Retinal pigment epithelial cell (primary cell): Measurements from ENCODE around the gene ITGA2B.

Source experiments
- DNase-seq: peaks from one replicate; pipeline ENCODE4 v3.0.0-alpha.2; 2010; ENCODE audit warnings: low read depth
- H3K4me3 ChIP-seq: 2 replicates; pipeline ENCODE4 v1.5.1; 2011; ENCODE audit warnings: mild to moderate bottlenecking, low read length, control low read depth, moderate library complexity
- TF ChIP-seq, protein P1 (sequence below): conservative IDR thresholded peaks from 2 replicates; pipeline ENCODE4 v1.5.1; 2011; ENCODE audit warnings: low read depth, low read length, control low read depth, inconsistent platforms

ITGA2B gene

GRCh38 chr17:44389281-44389680 lies at the start of gene ITGA2B:
ITGA2B (minus strand) TSS chr17:44389649; CDS start chr17:44389473, 176 bp downstream.
- TF ChIP-seq, protein P1, sequence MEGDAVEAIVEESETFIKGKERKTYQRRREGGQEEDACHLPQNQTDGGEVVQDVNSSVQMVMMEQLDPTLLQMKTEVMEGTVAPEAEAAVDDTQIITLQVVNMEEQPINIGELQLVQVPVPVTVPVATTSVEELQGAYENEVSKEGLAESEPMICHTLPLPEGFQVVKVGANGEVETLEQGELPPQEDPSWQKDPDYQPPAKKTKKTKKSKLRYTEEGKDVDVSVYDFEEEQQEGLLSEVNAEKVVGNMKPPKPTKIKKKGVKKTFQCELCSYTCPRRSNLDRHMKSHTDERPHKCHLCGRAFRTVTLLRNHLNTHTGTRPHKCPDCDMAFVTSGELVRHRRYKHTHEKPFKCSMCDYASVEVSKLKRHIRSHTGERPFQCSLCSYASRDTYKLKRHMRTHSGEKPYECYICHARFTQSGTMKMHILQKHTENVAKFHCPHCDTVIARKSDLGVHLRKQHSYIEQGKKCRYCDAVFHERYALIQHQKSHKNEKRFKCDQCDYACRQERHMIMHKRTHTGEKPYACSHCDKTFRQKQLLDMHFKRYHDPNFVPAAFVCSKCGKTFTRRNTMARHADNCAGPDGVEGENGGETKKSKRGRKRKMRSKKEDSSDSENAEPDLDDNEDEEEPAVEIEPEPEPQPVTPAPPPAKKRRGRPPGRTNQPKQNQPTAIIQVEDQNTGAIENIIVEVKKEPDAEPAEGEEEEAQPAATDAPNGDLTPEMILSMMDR = no peak
- no peak within 1 kb of the TSS for H3K4me3 ChIP-seq
- DNase-seq = no peak

DNA sequence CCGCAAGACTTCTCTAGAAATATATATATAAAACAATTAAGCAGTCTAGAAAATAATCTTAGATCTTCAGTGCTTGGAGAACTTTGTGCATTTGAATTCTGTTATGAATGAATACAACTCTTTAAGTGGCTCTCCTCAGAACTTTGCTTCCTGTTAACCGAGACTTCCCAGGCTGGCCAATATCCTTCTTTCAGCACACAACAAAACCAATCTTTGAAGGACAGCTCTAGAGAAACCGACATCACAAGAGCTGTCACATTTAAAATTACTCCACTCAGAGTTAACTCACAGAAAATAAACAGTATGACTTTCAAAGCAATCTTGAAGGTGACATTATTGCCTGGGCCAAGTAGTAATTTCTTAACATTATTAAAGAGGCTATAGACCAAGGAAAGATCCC lies 49.7 kb upstream of the ITGA2B start:
- H3K4me3 ChIP-seq = no peak overlapping the region
- TF ChIP-seq, protein P1 = no peak
- DNase-seq = no peak

DNA sequence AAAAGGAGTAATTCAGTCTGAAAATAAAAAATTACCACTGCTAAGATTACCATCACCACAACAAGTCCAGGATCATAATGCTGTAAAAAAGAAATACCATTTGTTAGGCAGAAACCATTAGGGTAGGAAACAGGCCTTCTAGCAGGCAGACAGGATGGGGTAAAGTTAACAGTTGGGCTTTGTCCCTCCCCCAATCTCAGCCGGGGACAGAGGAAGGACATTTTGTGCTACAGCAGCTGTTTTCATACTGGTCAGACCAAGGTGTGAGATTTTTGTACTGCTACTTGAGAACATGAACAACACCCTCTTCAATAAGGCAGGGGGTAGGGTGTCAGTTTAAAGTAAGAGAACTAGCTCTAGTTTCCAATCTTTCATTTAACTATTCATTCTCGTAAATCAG lies 49.2 kb upstream of the ITGA2B start:
- TF ChIP-seq, protein P1 = no peak
- H3K4me3 ChIP-seq = no peak overlapping the region
- DNase-seq = no peak

DNA sequence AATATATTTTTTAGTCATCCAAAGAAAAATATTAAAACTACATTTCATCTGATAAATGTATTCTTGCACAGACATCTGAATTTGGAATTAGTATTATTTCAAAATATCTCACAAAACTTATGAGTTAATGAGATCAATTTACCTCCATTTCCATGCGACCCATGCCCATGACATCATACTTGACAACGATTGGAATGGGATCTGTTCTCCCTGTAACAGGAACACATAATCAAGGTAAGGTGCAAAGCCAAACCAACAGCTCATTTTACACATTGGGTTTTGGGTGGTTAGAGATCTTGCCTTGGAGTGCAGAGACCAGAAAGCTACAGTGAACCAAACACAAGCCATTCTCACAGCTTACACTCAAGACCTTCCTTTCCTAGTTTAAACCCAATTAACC lies 46.9 kb upstream of the ITGA2B start:
- DNase-seq = no peak
- TF ChIP-seq, protein P1 = no peak
- no peak overlapping the region for H3K4me3 ChIP-seq

DNA sequence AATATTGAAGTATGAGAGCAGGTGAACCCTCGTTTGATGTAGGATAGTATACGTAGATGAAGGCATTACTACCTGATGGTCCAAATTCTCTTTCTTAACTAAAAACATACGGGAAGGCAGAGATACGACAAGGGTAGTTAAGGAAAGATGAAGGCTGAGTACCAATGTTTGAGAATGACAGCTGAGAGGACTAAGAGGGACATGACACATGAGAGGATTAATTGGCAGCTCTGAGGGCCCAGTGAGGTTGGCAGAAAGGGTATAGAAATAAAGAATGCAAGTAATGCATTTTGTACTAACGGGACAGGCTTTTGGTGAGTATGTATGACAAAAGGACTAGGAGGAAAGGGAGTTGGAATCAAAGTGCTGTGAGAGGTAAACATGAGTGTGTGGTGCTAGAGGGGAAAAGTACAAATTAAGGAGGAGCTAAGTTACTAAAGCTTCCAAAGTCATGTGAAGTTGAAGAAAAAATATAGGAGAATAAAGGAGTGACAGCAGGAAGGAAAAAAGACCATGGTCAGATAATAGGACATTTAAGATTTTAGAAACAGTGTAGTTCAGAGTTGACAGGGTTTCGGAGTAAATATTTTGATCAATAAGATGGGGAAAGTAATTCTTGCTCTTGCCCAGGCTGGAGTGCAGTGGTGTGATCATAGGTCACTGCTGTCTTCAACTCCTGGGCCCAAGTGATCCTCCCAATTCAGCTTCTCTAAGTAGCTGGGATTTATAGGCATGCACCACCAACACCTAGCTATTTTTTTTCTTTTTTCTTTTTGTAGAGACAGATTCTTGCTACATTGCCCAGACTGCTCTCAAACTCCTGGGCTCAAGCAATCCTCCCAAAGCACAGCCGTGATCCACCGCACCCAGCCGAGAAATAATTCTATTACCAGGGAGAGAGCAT lies 43.1 kb upstream of the ITGA2B start:
- H3K4me3 ChIP-seq = no peak overlapping the region
- no peak for DNase-seq
- TF ChIP-seq, protein P1 = no peak

DNA sequence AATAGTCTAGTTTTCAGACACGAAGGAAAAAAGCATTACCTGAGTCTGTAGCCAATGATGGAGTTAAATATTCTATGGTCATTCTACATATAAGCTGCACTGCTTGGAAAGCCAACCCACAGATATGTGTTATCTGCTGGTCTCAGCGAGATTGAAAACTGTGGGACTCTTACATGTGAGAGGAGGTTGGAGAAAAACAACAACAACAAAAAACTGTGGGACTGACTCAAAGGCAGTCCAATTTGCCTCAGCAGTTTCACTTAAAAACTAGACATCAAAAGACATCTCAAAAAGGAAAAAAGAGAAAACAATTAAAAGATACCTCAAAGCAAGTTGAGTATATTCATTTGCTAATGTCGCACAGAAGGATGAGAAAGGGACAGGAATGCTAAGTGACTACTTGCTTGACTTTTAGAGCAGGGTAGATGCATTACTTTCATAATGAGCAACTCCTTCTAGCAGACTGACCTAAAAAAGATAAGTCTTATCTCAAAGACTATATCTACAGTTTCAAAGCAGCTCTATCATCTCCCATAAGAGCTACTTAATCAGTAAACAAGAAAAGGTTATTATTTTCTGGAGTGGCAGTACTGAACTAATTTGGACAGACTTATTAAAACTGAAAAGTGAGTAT lies 35.5 kb upstream of the ITGA2B start:
- H3K4me3 ChIP-seq = no peak overlapping the region
- TF ChIP-seq, protein P1 = no peak
- no peak for DNase-seq
